Amygdala (tissue), 56 donors: ENCODE data around the gene SELENOT.
"Not testable (repeated sequence)": the region's sequence is repeated elsewhere in the genome, so short reads cannot be mapped to it uniquely, and the experiment has no call there.

Experiments
- DNase-seq, 56 donors: peaks; one replicate each; lab custom pipeline; 2025; lab: John Stamatoyannopoulos, UW

Gene SELENOT

GRCh38 chr3:150605998-150606641, 3.0 kb downstream of the SELENOT start:
- no peak for DNase-seq

DNA sequence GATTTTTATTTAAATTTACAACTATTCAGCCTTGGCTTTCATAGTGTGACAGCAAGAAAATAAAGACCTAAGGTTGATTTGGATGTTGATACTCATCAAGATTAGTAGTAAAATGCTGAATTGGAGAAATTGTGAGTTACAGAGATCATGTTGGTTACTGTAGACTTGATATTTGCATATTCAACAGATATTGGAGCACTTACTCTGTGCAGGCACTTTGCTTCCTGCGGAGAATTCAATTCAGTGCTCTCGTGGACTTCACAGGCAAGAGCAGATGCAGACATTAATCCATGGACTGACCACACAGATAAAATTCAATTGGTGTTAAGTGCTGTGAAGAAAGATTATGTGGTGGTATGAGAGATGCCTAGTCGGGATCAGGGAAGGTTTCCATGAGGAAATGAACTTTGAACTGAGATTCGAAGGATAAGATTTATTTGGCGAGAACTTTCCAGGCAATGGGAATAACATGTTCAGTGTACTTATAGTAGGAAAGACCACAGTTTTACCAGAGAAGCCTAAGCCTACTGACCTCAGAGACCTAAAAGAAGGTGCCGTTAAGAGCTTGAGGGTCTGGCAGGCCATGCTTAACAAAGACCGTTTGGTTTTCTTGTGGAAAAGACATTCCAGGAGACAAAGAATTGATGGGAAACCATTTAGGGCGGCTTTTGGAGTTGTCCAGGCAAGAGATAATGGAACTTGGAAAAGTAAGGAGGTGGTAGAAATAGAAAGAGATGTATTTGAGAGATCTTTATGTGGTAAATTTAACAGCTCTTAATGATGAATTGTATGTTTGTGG, 4.3 kb downstream of the SELENOT start:
- DNase-seq = no peak

DNA sequence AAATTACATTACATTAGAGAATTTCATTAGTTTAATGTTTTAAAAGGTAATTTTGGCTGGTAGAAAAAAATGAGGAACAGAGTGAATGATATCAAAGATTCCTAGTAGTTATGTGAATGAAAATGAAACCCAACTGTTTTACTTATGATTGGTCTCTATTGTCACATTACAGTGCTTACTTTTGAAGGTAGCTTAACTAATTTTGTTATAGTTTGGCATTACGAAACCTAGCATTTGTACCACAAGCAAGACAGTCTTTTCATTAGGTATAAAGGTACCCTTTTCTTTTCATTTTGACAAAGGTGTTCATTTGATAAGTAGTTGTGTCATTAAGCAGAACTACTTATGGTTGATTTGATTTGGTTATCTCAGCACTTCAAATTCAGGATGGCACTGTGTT, 6.9 kb downstream of the SELENOT start:
- DNase-seq = no peak

- no peak for DNase-seq
Observed at GRCh38 chr3:150610785-150611184, 7.7 kb downstream of the SELENOT start.

GRCh38 chr3:150611666-150612065, 8.5 kb downstream of the SELENOT start:
- DNase-seq = no peak

- no peak for DNase-seq
Observed at GRCh38 chr3:150612494-150612893, 9.4 kb downstream of the SELENOT start.

- no peak for DNase-seq
Observed at GRCh38 chr3:150613034-150613433, 9.9 kb downstream of the SELENOT start.

GRCh38 chr3:150613709-150614480, 10.8 kb downstream of the SELENOT start:
- DNase-seq = no peak

DNA sequence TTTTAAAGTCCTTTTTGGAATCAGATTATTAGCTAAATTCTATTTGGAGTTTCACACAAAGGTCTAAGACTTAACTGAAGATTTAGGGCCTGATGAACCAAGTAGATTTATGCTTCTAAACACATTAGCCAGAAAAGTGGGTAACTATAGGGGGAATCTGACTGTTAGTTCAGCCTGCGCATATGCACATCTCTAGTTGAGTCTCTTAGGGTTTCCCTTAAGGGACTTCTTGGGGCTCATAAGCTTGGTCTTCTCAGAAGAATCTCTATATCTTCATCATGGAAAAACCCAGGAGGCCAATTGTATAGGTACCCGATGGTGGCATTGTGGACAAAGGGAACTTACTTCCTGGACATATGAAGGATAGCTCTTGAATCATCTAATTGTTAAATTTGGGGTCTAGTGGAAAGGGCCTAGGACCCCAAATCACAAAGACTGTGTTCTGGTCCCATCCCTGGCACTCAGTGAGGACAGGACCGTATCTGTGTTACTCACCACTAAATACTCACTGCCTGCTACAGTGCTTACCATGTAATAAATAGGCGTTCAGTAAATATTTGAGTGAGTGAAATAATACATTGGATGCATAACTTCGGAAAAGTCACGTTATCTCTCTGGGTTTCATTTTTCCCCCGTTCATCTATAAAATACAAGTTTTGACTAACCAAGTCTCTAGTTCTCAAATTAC, 17.0 kb downstream of the SELENOT start:
- no peak for DNase-seq

- not testable (repeated sequence) for DNase-seq
Observed at GRCh38 chr3:150622955-150623354, 19.8 kb downstream of the SELENOT start.

GRCh38 chr3:150623945-150624344, 20.8 kb downstream of the SELENOT start:
- no peak for DNase-seq

DNA sequence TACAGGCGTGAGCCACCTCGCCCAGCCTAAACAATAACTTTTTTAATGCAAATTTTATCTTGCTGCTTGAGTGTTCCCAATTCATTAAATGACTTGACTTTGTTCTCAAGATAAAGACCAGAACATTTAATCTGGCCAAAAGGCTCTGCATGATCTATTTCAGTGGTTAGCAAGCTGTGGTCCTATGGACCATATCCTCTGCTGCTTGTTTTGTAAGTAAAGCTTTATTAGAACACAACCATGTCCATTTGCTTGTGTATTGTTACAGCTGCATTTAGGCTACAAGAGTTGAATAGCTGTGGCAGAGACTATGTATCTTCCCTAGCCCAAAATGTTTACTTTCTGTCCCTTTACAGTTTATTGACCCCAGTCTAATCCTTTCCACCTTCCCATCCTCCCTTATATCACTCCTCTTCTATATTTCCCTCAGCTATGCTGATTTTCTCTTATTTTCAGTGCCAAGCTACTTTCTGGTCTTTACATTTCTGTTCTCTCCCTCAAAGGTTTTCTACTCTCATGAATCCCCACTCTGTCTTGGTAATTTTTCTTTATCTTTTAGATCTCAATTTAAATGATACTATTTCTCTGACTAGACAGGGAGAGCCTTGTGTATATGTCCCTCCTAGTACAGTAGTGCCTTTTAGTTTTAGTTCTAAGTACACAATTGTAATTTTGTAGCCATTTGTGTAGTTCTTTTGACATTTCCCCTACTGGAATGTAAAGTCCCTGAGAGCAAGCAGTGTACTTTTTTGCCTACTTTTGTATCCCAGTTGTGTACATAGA, 23.2 kb downstream of the SELENOT start:
- no peak for DNase-seq

- DNase-seq = no peak
Observed at GRCh38 chr3:150627557-150627956, 24.4 kb downstream of the SELENOT start.

- no peak for DNase-seq
Observed at GRCh38 chr3:150631515-150632221, 28.5 kb downstream of the SELENOT start.

- no peak for DNase-seq
Observed at GRCh38 chr3:150635076-150635475, 32.0 kb downstream of the SELENOT start.

GRCh38 chr3:150635526-150635925, 32.4 kb downstream of the SELENOT start:
- DNase-seq = no peak

- no peak for DNase-seq
Observed at GRCh38 chr3:150636258-150636657, 33.1 kb downstream of the SELENOT start.

DNA sequence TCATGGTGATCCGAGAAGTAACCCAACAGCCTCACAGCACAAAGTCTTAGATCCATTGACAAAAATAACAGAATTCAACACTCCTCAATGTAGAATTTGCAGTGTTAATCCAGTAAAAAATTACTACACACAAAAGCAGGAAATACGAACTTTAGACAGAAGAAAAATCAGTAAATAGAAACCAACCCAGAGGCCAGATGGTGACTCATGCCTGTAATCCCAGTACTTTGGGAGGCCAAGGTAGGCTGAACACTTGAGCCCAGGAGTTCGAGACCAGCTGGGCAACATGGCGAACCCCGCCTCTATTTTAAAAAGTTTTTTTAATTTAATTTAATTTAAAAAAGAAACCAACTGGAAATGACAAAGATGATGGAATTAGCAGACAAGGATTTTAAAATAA, 36.1 kb downstream of the SELENOT start:
- no peak for DNase-seq

DNA sequence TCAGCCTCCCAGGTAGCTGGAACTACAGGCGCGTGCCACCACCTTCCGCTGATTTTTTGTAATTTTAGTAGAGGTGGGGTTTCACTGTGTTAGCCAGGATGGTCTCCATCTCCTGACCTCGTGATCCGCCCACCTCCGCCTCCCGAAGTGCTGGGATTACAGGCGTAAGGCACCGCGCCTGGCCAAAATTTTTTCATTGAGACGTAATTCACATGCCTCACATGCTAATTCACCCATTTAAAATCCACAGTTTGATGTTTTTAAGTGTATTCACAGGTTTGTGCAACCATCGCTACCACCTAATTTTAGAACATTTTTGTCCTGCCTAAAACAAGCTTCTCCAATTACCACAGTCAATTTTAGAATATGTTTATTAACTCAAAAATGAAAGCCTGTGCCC, 37.1 kb downstream of the SELENOT start:
- no peak for DNase-seq
